Measurements from ENCODE around the gene CFAP43. TPM values are rescaled to one million over a fixed set of nuclear protein-coding genes. Genes with fewer than 3 reads are reported as not detected.

Gene CFAP43
- total RNA-seq, 1 donor from 2014 or later = 0.25 TPM

- Histone ChIP-seq H3K4me3 (no peak overlapping the region), H3K27me3 (no peaks in the 10 kb centered on the region), H3K36me3 (no peaks in the 10 kb centered on the region), H3K4me1 (no peaks in the 10 kb centered on the region), H3K27ac (no peak overlapping the region), H3K9me3 (no peaks in the 10 kb centered on the region)
- TF ChIP-seq POLR2A (IDR thresholded peaks at IDR 0.05) (no peak), CTCF (IDR thresholded peaks at IDR 0.05) (no peak), POLR2AphosphoS5 (IDR thresholded peaks at IDR 0.05; ENCODE audit: insufficient read depth in 1 of 2, low read depth in 1 of 2) (no peak)
- no peak for DNase-seq (ENCODE audit: extremely low spot score in 2 of 2)
- intact Hi-C loops (cut with DNase I) = no loop called here
Observed at GRCh38 chr10:104144931-104145330, 87.2 kb downstream of the CFAP43 start.

DNA sequence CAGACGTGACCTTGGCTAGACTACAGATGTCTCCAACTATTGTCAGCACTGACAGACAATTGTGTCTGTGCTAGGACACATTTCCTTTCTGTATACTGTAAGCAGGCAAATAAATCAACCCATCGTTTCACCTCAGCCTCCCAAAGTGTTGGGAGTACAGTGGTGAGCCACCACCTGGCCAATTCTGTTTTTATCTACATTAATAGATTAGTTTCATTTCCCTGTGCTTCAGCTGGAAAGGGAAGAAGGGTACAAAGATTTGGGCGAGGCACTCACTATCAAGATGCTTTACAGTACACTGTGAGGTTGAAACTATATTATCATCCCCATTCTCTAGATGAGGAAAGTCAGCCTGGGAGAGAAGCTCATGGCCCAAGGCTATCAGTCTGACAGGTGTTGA lies 88.3 kb downstream of the CFAP43 start:
- DNase-seq (ENCODE audit: extremely low spot score in 2 of 2) = no peak
- Histone ChIP-seq H3K27me3 (no peaks in the 10 kb centered on the region), H3K9me3 (no peaks in the 10 kb centered on the region), H3K4me3 (no peak overlapping the region), H3K4me1 (no peaks in the 10 kb centered on the region), H3K27ac (no peak overlapping the region), H3K36me3 (no peaks in the 10 kb centered on the region)
- TF ChIP-seq POLR2A (IDR thresholded peaks at IDR 0.05) (no peak), POLR2AphosphoS5 (IDR thresholded peaks at IDR 0.05; ENCODE audit: insufficient read depth in 1 of 2, low read depth in 1 of 2) (no peak), CTCF (IDR thresholded peaks at IDR 0.05) (no peak)
- intact Hi-C loops (cut with DNase I) = no loop called here

GRCh38 chr10:104142081-104142480 lies 90.1 kb downstream of the CFAP43 start:
- no peak for DNase-seq (ENCODE audit: extremely low spot score in 2 of 2)
- intact Hi-C loops (cut with DNase I) = no loop called here

DNA sequence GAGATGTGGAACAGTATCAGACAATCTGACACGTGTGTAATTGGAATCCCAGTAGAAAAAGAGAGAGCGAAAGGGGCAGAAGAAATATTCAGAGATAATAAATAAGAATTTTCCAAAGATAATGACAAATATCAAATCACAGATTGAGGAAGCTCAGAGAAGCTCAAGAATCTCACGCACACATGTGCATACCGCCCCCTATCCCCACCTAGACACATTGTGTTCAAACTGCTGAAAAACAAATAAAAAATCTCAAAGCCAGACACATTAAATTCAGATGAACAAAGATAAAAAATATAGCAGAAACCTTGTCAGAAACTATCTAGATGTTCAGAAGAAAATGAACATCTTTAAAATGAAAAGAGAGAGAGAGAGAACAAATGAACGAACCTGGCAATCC lies 92.9 kb downstream of the CFAP43 start:
- H3K27ac ChIP-seq = no peak overlapping the region
- TF ChIP-seq CTCF (IDR thresholded peaks at IDR 0.05) (no peak), POLR2AphosphoS5 (IDR thresholded peaks at IDR 0.05; ENCODE audit: insufficient read depth in 1 of 2, low read depth in 1 of 2) (no peak), POLR2A (IDR thresholded peaks at IDR 0.05) (no peak)
- DNase-seq (ENCODE audit: extremely low spot score in 2 of 2) = no peak

More at GRCh38 chr10:104142081-104142480, 90.1 kb downstream of the CFAP43 start:
- Histone ChIP-seq H3K27me3 (no peaks in the 10 kb centered on the region), H3K4me1 (no peaks in the 10 kb centered on the region), H3K36me3 (no peaks in the 10 kb centered on the region), H3K4me3 (no peak overlapping the region), H3K27ac (no peak overlapping the region), H3K9me3 (no peaks in the 10 kb centered on the region)
- TF ChIP-seq POLR2A (IDR thresholded peaks at IDR 0.05) = no peak
- TF ChIP-seq CTCF (IDR thresholded peaks at IDR 0.05) = no peak
- TF ChIP-seq POLR2AphosphoS5 (IDR thresholded peaks at IDR 0.05; ENCODE audit: insufficient read depth in 1 of 2, low read depth in 1 of 2) = no peak

GRCh38 chr10:104138131-104138530 lies 94.0 kb downstream of the CFAP43 start:
- H3K9me3 ChIP-seq = no peaks in the 10 kb centered on the region

More for the DNA sequence above, 92.9 kb downstream of the CFAP43 start:
- no peaks in the 10 kb centered on the region for H3K4me1 ChIP-seq
- intact Hi-C loops (cut with DNase I) = no loop called here
- no peak overlapping the region for H3K4me3 ChIP-seq
- no peaks in the 10 kb centered on the region for H3K27me3 ChIP-seq
- H3K9me3 ChIP-seq = no peaks in the 10 kb centered on the region
- no peaks in the 10 kb centered on the region for H3K36me3 ChIP-seq

More at GRCh38 chr10:104138131-104138530, 94.0 kb downstream of the CFAP43 start:
- DNase-seq (ENCODE audit: extremely low spot score in 2 of 2) = no peak
- Histone ChIP-seq H3K27me3 (no peaks in the 10 kb centered on the region), H3K27ac (no peak overlapping the region), H3K4me3 (no peak overlapping the region), H3K4me1 (no peaks in the 10 kb centered on the region), H3K36me3 (no peaks in the 10 kb centered on the region)
- no peak for TF ChIP-seq POLR2A (IDR thresholded peaks at IDR 0.05)
- no peak for TF ChIP-seq CTCF (IDR thresholded peaks at IDR 0.05)
- no peak for TF ChIP-seq POLR2AphosphoS5 (IDR thresholded peaks at IDR 0.05; ENCODE audit: insufficient read depth in 1 of 2, low read depth in 1 of 2)
- intact Hi-C loops (cut with DNase I) = no loop called here
